Glomerular visceral epithelial cell (primary cell): ENCODE measurements around the gene LARP1.

Source experiments
- DNase-seq: peaks from one replicate; pipeline ENCODE4 v3.0.0-alpha.2; 2016; ENCODE audit errors: extremely low spot score

The LARP1 gene

GRCh38 chr5:154761046-154761736 lies 6.0 kb downstream of the LARP1 start:
- no peak for DNase-seq

- no peak for DNase-seq
Observed at GRCh38 chr5:154762261-154762660, 7.1 kb downstream of the LARP1 start.

- no peak for DNase-seq
Observed at GRCh38 chr5:154762700-154763099, 7.5 kb downstream of the LARP1 start.

- no peak for DNase-seq
Observed at GRCh38 chr5:154764967-154765366, 9.8 kb downstream of the LARP1 start.

GRCh38 chr5:154765396-154765925 lies 10.3 kb downstream of the LARP1 start:
- no peak for DNase-seq

- DNase-seq, result no peak
Observed at GRCh38 chr5:154766558-154767281, 11.5 kb downstream of the LARP1 start.

GRCh38 chr5:154767576-154767975 lies 12.4 kb downstream of the LARP1 start:
- DNase-seq, result no peak

- no peak for DNase-seq
Observed at GRCh38 chr5:154768207-154768606, 13.0 kb downstream of the LARP1 start.

GRCh38 chr5:154770111-154770510 lies 14.9 kb downstream of the LARP1 start:
- DNase-seq, result no peak

GRCh38 chr5:154771383-154771901 lies 16.3 kb downstream of the LARP1 start:
- DNase-seq, result peak; percentile 88

GRCh38 chr5:154773326-154773725 lies 18.1 kb downstream of the LARP1 start:
- no peak for DNase-seq

GRCh38 chr5:154776167-154776566 lies 21.0 kb downstream of the LARP1 start:
- no peak for DNase-seq

GRCh38 chr5:154778534-154778933 lies 23.4 kb downstream of the LARP1 start:
- DNase-seq, result no peak

GRCh38 chr5:154779105-154779504 lies 23.9 kb downstream of the LARP1 start:
- DNase-seq, result peak; percentile 72

- DNase-seq, result no peak
Observed at GRCh38 chr5:154780128-154780527, 25.0 kb downstream of the LARP1 start.

- no peak for DNase-seq
Observed at GRCh38 chr5:154782326-154782725, 27.1 kb downstream of the LARP1 start.

- no peak for DNase-seq
Observed at GRCh38 chr5:154782812-154783592, 27.8 kb downstream of the LARP1 start.

- DNase-seq, result no peak
Observed at GRCh38 chr5:154783774-154784460, 28.7 kb downstream of the LARP1 start.

GRCh38 chr5:154784856-154785255 lies 29.7 kb downstream of the LARP1 start:
- DNase-seq, result no peak

GRCh38 chr5:154786414-154786813 lies 31.2 kb downstream of the LARP1 start:
- DNase-seq, result no peak

- no peak for DNase-seq
Observed at GRCh38 chr5:154788212-154788611, 33.0 kb downstream of the LARP1 start.

GRCh38 chr5:154791535-154791934 lies 36.4 kb downstream of the LARP1 start:
- no peak for DNase-seq
